ENCODE results near the gene KRTAP5-10.
"Not testable (repeated sequence)": the region's sequence is repeated elsewhere in the genome, so short reads cannot be mapped to it uniquely, and the experiment has no call there.

KRTAP5-10 gene

GRCh38 chr11:71565263-71565662 is at the start of gene KRTAP5-10:
KRTAP5-10 (plus strand) TSS chr11:71565563; CDS start chr11:71565588, 25 bp downstream.
- DNase-seq (ENCODE audit: low read depth): no peak

- no peak for DNase-seq (ENCODE audit: low read depth)
These were observed 46.6 kb upstream of the KRTAP5-10 start for GRCh38 chr11:71518506-71519471.

GRCh38 chr11:71519546-71519945 is 45.8 kb upstream of the KRTAP5-10 start:
- DNase-seq (ENCODE audit: low read depth): no peak

- DNase-seq (ENCODE audit: low read depth): no peak
These were observed 40.0 kb upstream of the KRTAP5-10 start for GRCh38 chr11:71525188-71525937.

- no peak for DNase-seq (ENCODE audit: low read depth)
These were observed 39.3 kb upstream of the KRTAP5-10 start for GRCh38 chr11:71525938-71526495.

- not testable (repeated sequence) for DNase-seq (ENCODE audit: low read depth)
These were observed 38.4 kb upstream of the KRTAP5-10 start, which contains the start of gene KRTAP5-7 for GRCh38 chr11:71526796-71527575. KRTAP5-7 (plus strand) TSS chr11:71527267; CDS start chr11:71527301, 34 bp downstream.

GRCh38 chr11:71527576-71528210 is 37.7 kb upstream of the KRTAP5-10 start:
- DNase-seq (ENCODE audit: low read depth): no peak

- DNase-seq (ENCODE audit: low read depth): no peak
These were observed 34.8 kb upstream of the KRTAP5-10 start for GRCh38 chr11:71530602-71531001.

- DNase-seq (ENCODE audit: low read depth): no peak
These were observed 33.2 kb upstream of the KRTAP5-10 start for GRCh38 chr11:71532036-71532610.

- DNase-seq (ENCODE audit: low read depth): not testable (repeated sequence)
These were observed 30.4 kb upstream of the KRTAP5-10 start for GRCh38 chr11:71534711-71535608.

GRCh38 chr11:71535825-71536224 is 29.5 kb upstream of the KRTAP5-10 start:
- DNase-seq (ENCODE audit: low read depth): no peak

GRCh38 chr11:71537537-71537936 is 27.8 kb upstream of the KRTAP5-10 start:
- DNase-seq (ENCODE audit: low read depth): no peak

- DNase-seq (ENCODE audit: low read depth): not testable (repeated sequence)
These were observed 27.2 kb upstream of the KRTAP5-10 start, which contains the start of gene KRTAP5-8 for GRCh38 chr11:71537977-71538665. KRTAP5-8 (plus strand) TSS chr11:71538025; CDS start chr11:71538056, 31 bp downstream.

- DNase-seq (ENCODE audit: low read depth): no peak
These were observed 26.7 kb upstream of the KRTAP5-10 start for GRCh38 chr11:71538666-71538990.

GRCh38 chr11:71539017-71539416 is 26.3 kb upstream of the KRTAP5-10 start:
- DNase-seq (ENCODE audit: low read depth): no peak

GRCh38 chr11:71539971-71540370 is 25.4 kb upstream of the KRTAP5-10 start:
- DNase-seq (ENCODE audit: low read depth): not testable (repeated sequence)

GRCh38 chr11:71540521-71541304 is 24.6 kb upstream of the KRTAP5-10 start:
- not testable (repeated sequence) for DNase-seq (ENCODE audit: low read depth)

GRCh38 chr11:71542382-71542781 is 23.0 kb upstream of the KRTAP5-10 start:
- no peak for DNase-seq (ENCODE audit: low read depth)

All from GM04503 (cell line).